A549 (cell line): Measurements from ENCODE around the gene STAG3. TPM values are rescaled to one million over a fixed set of nuclear protein-coding genes. Genes with fewer than 3 reads are reported as not detected.

ENCODE experiments used
- ATAC-seq, 2 experiments: fragments of 200-7000 bp in 1 of 2; fragments of >200 bp in 1 of 2; cut with Nextera tagmentation in 1 of 2; cut with Tn5 transposase in 1 of 2; 3 replicates each; pipeline versions ENCODE4 v1.8.0 to v1.9.1; 2018 to 2020; ENCODE audit warnings: mild to moderate bottlenecking in 1 of 2, moderate library complexity in 1 of 2
- CTCF ChIA-PET: fragments of 300-600 bp; sonication (Branson Sonifier 250); formaldehyde crosslinking; extraction: SDS; loops from one replicate; lab custom pipeline; 2021; ENCODE audit warnings: antibody characterized with exemption, inconsistent platforms; lab: Yijun Ruan, JAX
- POLR2A ChIA-PET: fragments of 350-600 bp; formaldehyde crosslinking; extraction: SDS; loops from one replicate; lab custom pipeline; 2021; ENCODE audit warnings: antibody characterized with exemption, inconsistent platforms; lab: Yijun Ruan, JAX
- DNase-seq, 2 experiments: peaks; one replicate each; pipeline versions ENCODE4 v3.0.0 to v3.0.0-alpha.2; 2011 to 2016; ENCODE audit warnings: low read depth in 1 of 2, low spot score in 1 of 2
- FAIRE-seq: peaks from 2 replicates; lab custom pipeline; 2011; peaks lifted over from hg19 to GRCh38; lab: Jason Lieb, UNC
- H3K27ac ChIP-seq, 2 experiments: fragments of >200 bp; sonication (Bioruptor Twin); formaldehyde crosslinking; 3 replicates each; pipeline ENCODE4 v1.5.1; 2016 to 2017
- H3K4me1 ChIP-seq: fragments of >200 bp; sonication (Bioruptor Twin); formaldehyde crosslinking; 3 replicates; pipeline ENCODE4 v1.6.1; 2016
- H3K4me2 ChIP-seq: fragments of >200 bp; sonication (Bioruptor Twin); formaldehyde crosslinking; 3 replicates; pipeline ENCODE4 v1.6.1; 2016
- H3K4me3 ChIP-seq: fragments of >200 bp; sonication (Bioruptor Twin); formaldehyde crosslinking; 3 replicates; pipeline ENCODE4 v1.5.1; 2016
- H3K9me3 ChIP-seq: fragments of >200 bp; sonication (Bioruptor Twin); formaldehyde crosslinking; 3 replicates; pipeline ENCODE4 v1.6.1; 2016
- BHLHE40 ChIP-seq: IDR thresholded peaks from 2 replicates; pipeline ENCODE4 v1.6.1; 2012; ENCODE audit warnings: low read depth, low read length, inconsistent platforms
- CBX2 ChIP-seq: fragments of 200-600 bp; sonication (generic); IDR thresholded peaks from 2 replicates; pipeline ENCODE4 v1.6.1; 2016; ENCODE audit warnings: low read depth, mild to moderate bottlenecking, borderline replicate concordance
- CBX8 ChIP-seq: fragments of 200-600 bp; sonication (generic); IDR thresholded peaks from 2 replicates; pipeline ENCODE4 v1.6.1; 2016
- CEBPB ChIP-seq, 2 experiments: fragments of >200 bp in 1 of 2; sonication (Bioruptor Twin) in 1 of 2; formaldehyde crosslinking in 1 of 2; IDR thresholded peaks; 2 replicates each; pipeline ENCODE4 v1.6.1; 2012 to 2016
- CHD4 ChIP-seq: fragments of 200-600 bp; sonication (generic); IDR thresholded peaks from 2 replicates; pipeline ENCODE4 v1.6.1; 2016; ENCODE audit warnings: antibody characterized with exemption, mild to moderate bottlenecking, borderline replicate concordance
- CTCF ChIP-seq: fragments of >200 bp; sonication (Bioruptor Twin); formaldehyde crosslinking; IDR thresholded peaks from 3 replicates; pipeline ENCODE4 v1.5.1; 2016
- EHF ChIP-seq: fragments of 250-450 bp; sonication (Bioruptor Pico); IDR thresholded peaks from 2 replicates; pipeline ENCODE4 v1.5.0; 2020; ENCODE audit warnings: mild to moderate bottlenecking
- EP300 ChIP-seq, 2 experiments: fragments of >200 bp; sonication (Bioruptor Twin); formaldehyde crosslinking; IDR thresholded peaks; 2 replicates in 1 of 2; 3 replicates in 1 of 2; pipeline ENCODE4 v1.6.1; 2016 to 2017
- ESRRA ChIP-seq: fragments of 150-350 bp; IDR thresholded peaks from 2 replicates; pipeline ENCODE4 v1.6.1; 2014; ENCODE audit warnings: mild to moderate bottlenecking, low read length, borderline replicate concordance
- FOSB ChIP-seq: fragments of 250-450 bp; sonication (Bioruptor Pico); IDR thresholded peaks from 2 replicates; pipeline ENCODE4 v1.5.0; 2020; ENCODE audit warnings: mild to moderate bottlenecking, moderate library complexity
- FOSL2 ChIP-seq, 2 experiments: fragments of 450-650 bp in 1 of 2; fragments of >200 bp in 1 of 2; sonication (Bioruptor Twin) in 1 of 2; formaldehyde crosslinking; IDR thresholded peaks; 2 replicates each; pipeline versions ENCODE4 v1.5.0 to v1.6.1; 2016 to 2020; ENCODE audit warnings: mild to moderate bottlenecking in 1 of 2, moderate library complexity in 1 of 2
- GATA3 ChIP-seq: IDR thresholded peaks from 2 replicates; pipeline ENCODE4 v1.6.1; 2012; ENCODE audit warnings: borderline replicate concordance
- HOXB5 ChIP-seq: fragments of 250-450 bp; sonication (Bioruptor Pico); IDR thresholded peaks from 2 replicates; pipeline ENCODE4 v1.5.0; 2020; ENCODE audit warnings: mild to moderate bottlenecking, moderate library complexity
- KDM5A ChIP-seq: fragments of 200-600 bp; sonication (generic); IDR thresholded peaks from 2 replicates; pipeline ENCODE4 v1.6.1; 2016; ENCODE audit warnings: antibody characterized with exemption, mild to moderate bottlenecking
- MAZ ChIP-seq: fragments of 150-350 bp; IDR thresholded peaks from 2 replicates; pipeline ENCODE4 v1.6.1; 2014; ENCODE audit warnings: antibody characterized with exemption, low read depth, low read length, borderline replicate concordance
- NPAS2 ChIP-seq: fragments of 250-450 bp; sonication (Bioruptor Pico); IDR thresholded peaks from 2 replicates; pipeline ENCODE4 v1.8.0; 2022; ENCODE audit warnings: mild to moderate bottlenecking, moderate library complexity, borderline replicate concordance
- NR3C1 ChIP-seq: fragments of >200 bp; sonication (Bioruptor Twin); formaldehyde crosslinking; IDR thresholded peaks from 3 replicates; pipeline ENCODE4 v1.6.1; 2017
- PHF8 ChIP-seq: fragments of 200-600 bp; sonication (generic); IDR thresholded peaks from 2 replicates; pipeline ENCODE4 v1.6.1; 2016; ENCODE audit warnings: low read depth, mild to moderate bottlenecking, antibody characterized with exemption, moderate library complexity, borderline replicate concordance
- POLR2A ChIP-seq: IDR thresholded peaks from 2 replicates; pipeline ENCODE4 v1.6.1; 2012; ENCODE audit warnings: mild to moderate bottlenecking, low read length
- RCOR1 ChIP-seq: fragments of 150-350 bp; IDR thresholded peaks from 2 replicates; pipeline ENCODE4 v1.6.1; 2014; ENCODE audit warnings: antibody characterized with exemption, low read length, low read depth
- RNF2 ChIP-seq: fragments of 200-600 bp; sonication (generic); IDR thresholded peaks from 2 replicates; pipeline ENCODE4 v1.6.1; 2016; ENCODE audit warnings: low read depth, mild to moderate bottlenecking, antibody characterized with exemption, moderate library complexity, borderline replicate concordance
- ZC3H11A ChIP-seq: fragments of 450-650 bp; IDR thresholded peaks from 2 replicates; pipeline ENCODE4 v1.6.1; 2014; ENCODE audit warnings: antibody characterized with exemption, mild to moderate bottlenecking
- ZNF302 ChIP-seq: fragments of 250-450 bp; sonication (Bioruptor Pico); IDR thresholded peaks from 2 replicates; pipeline ENCODE4 v1.9.0; 2021; ENCODE audit warnings: inconsistent platforms, mild to moderate bottlenecking, moderate library complexity
- WGBS: methylation state at CpG from one replicate; pipeline ENCODE4 v1.1.6; 2017; ENCODE audit errors: missing lambda C conversion rate; 5-methylcytosine and 5-hydroxymethylcytosine counted together
- polyA plus RNA-seq, 4 experiments: library from polyadenylated mRNA; depleted of rRNA in 3 of 4; stranded (reverse); fragments of >200 nt; fragmentation: RNase III in 1 of 4; extraction: RNeasy Plus Mini Kit Qiagen cat#74134 plus additional on column Dnase treatment in 1 of 4; gene quantifications; 2 replicates in 3 of 4; 3 replicates in 1 of 4; pipeline ENCODE4 v1.2.3, GENCODE V29; 2011 to 2017
- TF ChIP-seq, protein P1 (sequence below): fragments of 150-350 bp; IDR thresholded peaks from 2 replicates; pipeline ENCODE4 v1.6.1; 2014; ENCODE audit warnings: low read depth, mild to moderate bottlenecking, low read length
- TF ChIP-seq, protein P2 (sequence below): IDR thresholded peaks from 2 replicates; pipeline ENCODE4 v1.6.1; 2012

Gene STAG3
- polyA plus RNA-seq, 2 of the 4 experiments (the other 2 are of a cell fraction), result 0.25 to 0.50 TPM

- Histone ChIP-seq H3K4me3 (no peak overlapping the region), H3K27ac (no peak overlapping the region), H3K4me2 (no peak overlapping the region), H3K9me3 (no peaks in the 10 kb centered on the region), H3K4me1 (peaks cover 10% of the 10 kb centered on the region; the same call in 2 of the 3 replicates)
- ChIA-PET CTCF (interaction anchor here (0.9 to 2.9 kb wide), 5 partner anchors 8 to 37 kb away, joined by 3 to 16 read pairs (median 5); partner anchors contain the start of genes GPC2 and TRAPPC14), POLR2A (no interaction called here)
- FAIRE-seq (no peak), ATAC-seq (peak; percentile 14 to 18; a peak in 4 of 6 replicates), DNase-seq (no peak)
- no peak for TF ChIP-seq ZC3H11A
- no peak for TF ChIP-seq GATA3
- WGBS, result 70% methylated on average over 14 of the region's 14 CpGs
Observed at GRCh38 chr7:100166970-100167911, 10.5 kb upstream of the STAG3 start.

DNA sequence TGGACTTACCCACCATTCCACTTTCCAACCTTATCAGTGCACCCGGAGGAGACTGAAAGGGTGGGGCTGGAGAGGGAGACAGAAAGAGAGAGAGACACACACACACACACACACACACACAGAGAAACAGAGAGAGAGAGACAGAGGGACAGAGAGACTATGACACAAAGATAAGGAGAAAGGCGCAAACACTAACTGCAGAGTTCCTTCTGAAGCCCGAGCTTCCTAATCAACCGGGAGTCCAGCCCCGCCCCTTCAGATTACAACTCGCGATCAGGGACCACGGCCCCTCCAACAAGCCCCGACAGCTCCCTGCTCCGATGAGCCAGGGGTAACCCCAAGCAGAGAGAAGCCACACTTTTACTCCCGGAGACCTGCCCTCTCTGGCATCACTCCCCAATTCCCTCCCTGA lies 9.8 kb upstream of the STAG3 start:
- ChIA-PET POLR2A (no interaction called here), CTCF (interaction anchor here (1.2 to 2.9 kb wide), 3 partner anchors 9 to 35 kb away, joined by 5 to 16 read pairs (median 7); partner anchors contain the start of gene TRAPPC14)
- Histone ChIP-seq H3K4me2 (no peak overlapping the region), H3K4me1 (peaks cover 6% of the 10 kb centered on the region; the same call in 2 of the 3 replicates), H3K9me3 (no peaks in the 10 kb centered on the region), H3K27ac (no peak overlapping the region), H3K4me3 (no peak overlapping the region)
- ATAC-seq (no peak), FAIRE-seq (no peak), DNase-seq (no peak)
- TF ChIP-seq EHF (CRISPR knock-in tag) (no peak), NR3C1 (no peak), HOXB5 (no peak), POLR2A (no peak), NPAS2 (CRISPR knock-in tag) (no peak), RCOR1 (no peak), FOSL2 (IDR thresholded peaks at IDR 0.05) (no peak), FOSL2 (CRISPR knock-in tag; IDR thresholded peaks at IDR 0.05) (no peak), PHF8 (no peak), CTCF (no peak), RNF2 (no peak), CBX2 (no peak)
- TF ChIP-seq, protein P1, sequence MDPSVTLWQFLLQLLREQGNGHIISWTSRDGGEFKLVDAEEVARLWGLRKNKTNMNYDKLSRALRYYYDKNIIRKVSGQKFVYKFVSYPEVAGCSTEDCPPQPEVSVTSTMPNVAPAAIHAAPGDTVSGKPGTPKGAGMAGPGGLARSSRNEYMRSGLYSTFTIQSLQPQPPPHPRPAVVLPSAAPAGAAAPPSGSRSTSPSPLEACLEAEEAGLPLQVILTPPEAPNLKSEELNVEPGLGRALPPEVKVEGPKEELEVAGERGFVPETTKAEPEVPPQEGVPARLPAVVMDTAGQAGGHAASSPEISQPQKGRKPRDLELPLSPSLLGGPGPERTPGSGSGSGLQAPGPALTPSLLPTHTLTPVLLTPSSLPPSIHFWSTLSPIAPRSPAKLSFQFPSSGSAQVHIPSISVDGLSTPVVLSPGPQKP, result no peak
- WGBS, result 77% methylated on average over 11 of the region's 11 CpGs

DNA sequence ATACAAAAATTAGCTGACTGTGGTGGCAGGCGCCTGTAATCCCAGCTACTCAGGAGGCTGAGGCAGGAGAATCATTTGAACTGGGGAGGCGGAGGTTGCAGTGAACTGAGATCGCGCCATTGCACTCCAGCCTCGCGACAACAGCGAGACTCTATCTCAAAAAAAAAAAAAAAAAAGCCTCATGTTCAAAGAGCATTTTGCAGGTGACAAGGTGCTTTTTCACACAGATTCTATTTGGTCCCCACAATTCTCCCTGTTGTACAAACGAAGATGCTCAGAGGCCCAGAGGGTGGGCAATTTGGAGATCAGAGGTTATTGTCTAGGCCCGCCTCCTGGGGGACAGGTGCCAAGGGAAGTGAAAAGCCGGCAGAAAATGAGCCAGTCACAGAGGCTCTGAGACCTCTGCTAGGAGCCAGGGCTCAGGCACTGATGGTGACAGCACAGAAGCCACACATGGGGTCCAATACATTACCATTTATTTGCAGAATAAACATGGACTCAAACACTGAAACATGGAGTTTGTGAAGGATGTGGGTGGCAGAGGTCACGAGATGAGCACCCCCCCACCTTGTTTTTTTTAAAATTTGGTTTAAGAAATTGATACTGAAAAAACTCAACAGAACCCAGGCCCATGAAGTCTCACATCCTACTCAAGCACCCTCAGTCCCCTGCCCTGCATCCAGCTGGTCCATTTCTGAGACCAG lies 8.4 kb upstream of the STAG3 start:
- POLR2A ChIA-PET, result no interaction called here
- H3K4me2 ChIP-seq, result no peak overlapping the region

More for the DNA sequence above, 8.4 kb upstream of the STAG3 start:
- Histone ChIP-seq H3K4me1 (no peaks in the 10 kb centered on the region; the same call in 2 of the 3 replicates), H3K27ac (no peak overlapping the region), H3K4me3 (no peak overlapping the region), H3K9me3 (no peaks in the 10 kb centered on the region)
- no peak for FAIRE-seq
- TF ChIP-seq BHLHE40 (no peak), MAZ (no peak), POLR2A (no peak), KDM5A (no peak), ZNF302 (CRISPR knock-in tag) (no peak), EP300 (IDR thresholded peaks at IDR 0.05) (no peak), CHD4 (no peak), ESRRA (no peak), FOSB (CRISPR knock-in tag) (no peak), CBX8 (no peak), CEBPB (IDR thresholded peaks at IDR 0.05) (no peak)
- TF ChIP-seq, protein P2, sequence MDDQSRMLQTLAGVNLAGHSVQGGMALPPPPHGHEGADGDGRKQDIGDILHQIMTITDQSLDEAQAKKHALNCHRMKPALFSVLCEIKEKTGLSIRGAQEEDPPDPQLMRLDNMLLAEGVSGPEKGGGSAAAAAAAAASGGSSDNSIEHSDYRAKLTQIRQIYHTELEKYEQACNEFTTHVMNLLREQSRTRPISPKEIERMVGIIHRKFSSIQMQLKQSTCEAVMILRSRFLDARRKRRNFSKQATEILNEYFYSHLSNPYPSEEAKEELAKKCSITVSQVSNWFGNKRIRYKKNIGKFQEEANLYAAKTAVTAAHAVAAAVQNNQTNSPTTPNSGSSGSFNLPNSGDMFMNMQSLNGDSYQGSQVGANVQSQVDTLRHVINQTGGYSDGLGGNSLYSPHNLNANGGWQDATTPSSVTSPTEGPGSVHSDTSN, result no peak
- CTCF ChIA-PET, result no interaction called here
- DNase-seq, result no peak
- WGBS, result 75% methylated on average over 11 of the region's 11 CpGs
- ATAC-seq, result no peak
